NCI-H510A (cell line): ENCODE results near the gene RUNX3.

Experiments
- DNase-seq: peaks from one replicate; lab custom pipeline; 2025; lab: John Stamatoyannopoulos, UW

Gene RUNX3

GRCh38 chr1:24861821-24862727 lies 68.0 kb downstream of the RUNX3 start:
- DNase-seq = no peak

DNA sequence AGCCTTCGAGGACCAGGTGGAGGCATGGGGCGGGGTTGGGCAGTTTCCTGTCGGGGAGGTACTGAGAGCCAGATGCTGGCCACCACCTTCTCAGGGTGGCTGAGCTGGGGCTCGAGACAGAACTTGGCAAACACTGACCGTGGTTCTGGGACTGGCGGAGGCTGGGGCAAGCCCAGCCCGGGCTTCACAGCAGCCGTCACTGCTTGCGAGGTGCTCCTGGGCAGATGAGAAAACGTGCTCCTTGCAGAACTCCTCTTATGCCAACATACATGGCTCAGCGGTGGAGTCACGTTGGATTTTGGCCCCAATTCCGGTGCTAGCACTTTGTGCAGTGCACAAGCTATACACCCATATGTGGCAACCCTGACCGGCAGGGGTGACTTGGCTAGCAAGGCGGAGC lies 69.2 kb downstream of the RUNX3 start:
- no peak for DNase-seq

DNA sequence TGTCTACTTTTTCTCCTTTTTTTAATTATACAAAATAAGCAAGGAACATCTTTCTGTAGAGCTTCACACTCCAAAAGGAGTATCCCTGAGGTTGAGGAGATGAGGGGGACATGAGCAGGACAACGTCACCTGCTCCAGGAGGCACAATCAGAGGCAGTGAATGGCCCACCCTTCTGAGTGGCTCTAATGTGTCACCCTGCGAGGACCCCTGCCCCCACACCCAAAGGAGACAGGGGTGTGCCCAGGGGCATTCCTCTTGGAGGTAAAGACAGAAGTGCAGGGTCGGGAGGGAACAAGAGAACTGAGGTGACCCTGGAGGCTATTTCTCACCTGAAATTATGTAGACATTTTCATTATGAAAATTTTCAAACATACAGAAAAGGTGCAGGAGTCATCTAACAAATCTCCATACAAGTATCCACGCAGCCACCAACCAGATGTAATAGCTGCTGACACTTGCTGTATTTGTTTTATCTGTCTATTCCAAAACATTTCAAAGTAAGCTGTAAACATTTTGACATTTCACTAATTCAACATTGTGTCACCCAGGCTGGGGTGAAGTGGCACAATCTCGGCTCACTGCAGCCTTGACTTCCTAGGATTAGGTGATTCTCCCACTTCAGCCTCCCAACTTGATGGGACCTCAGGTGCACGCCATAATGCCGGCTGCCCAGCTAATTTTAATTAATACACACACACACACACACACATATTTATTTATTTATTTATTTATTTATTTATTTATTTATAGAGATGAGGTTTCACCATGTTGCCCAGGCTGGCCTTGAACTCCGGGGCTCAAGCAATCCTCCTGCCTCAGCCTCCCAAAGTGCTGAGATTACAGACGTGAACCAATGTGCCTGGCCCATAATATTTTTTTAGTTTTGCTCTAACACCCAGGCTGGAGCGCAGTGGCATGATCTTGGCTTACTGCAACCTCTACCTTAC lies 70.7 kb downstream of the RUNX3 start:
- no peak for DNase-seq

- DNase-seq = no peak
These were observed 71.8 kb downstream of the RUNX3 start for GRCh38 chr1:24858277-24858676.

GRCh38 chr1:24857507-24858133 lies 72.5 kb downstream of the RUNX3 start:
- no peak for DNase-seq

DNA sequence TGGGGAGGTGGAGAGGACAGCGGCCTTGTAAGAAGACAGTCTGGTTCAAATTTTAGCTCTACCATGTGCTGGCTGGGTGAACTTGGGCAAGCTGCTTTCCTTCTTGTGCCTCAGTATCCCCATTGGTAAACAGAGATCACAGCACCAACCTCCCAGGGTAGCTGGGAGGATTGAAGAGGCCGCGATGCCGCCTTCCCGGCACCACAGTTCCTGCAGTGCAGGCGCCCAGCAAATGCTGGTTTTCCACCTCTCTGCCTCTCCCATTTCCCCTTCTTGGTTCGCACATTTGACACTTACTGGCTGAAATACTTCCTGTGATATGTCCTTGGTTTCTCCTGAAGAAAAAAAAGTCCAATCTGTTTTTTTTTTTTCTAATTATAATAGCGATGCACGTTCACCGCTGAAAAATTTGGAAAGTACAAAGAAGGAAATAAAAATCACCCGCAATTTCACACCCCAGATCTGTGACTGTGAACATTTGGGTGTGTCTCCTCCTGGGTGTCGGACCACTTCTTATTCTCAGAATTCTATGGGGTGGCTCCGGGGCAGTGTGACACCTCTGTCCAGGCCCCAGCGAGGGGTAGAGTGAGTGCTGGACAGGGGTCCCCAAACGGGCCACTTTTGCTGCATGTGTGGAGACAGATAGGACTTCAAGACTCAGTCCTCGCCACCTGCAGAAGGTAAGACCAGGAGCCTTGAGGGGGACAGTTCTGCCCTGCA lies 73.1 kb downstream of the RUNX3 start:
- no peak for DNase-seq

DNA sequence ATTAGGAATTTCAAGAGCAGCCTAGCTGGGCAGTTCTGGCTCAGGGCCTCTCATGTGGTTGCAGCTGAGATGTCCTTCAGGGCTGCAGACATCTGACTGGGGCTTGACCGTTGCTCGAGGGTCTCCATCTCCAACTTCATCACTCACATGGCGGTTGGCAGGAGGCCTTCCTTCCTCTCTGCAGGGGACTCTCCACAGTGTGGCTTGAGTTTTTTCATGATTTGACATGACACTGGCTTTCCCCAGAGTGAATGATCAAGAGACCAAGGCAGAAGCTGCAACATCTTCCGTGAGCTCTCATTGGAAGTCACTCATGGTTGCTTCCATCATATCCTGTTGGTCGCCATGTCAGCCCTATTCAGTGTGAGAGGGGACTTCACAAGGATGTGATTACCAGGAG lies 74.6 kb downstream of the RUNX3 start:
- DNase-seq = no peak

GRCh38 chr1:24853649-24854048 lies 76.4 kb downstream of the RUNX3 start:
- DNase-seq = no peak

DNA sequence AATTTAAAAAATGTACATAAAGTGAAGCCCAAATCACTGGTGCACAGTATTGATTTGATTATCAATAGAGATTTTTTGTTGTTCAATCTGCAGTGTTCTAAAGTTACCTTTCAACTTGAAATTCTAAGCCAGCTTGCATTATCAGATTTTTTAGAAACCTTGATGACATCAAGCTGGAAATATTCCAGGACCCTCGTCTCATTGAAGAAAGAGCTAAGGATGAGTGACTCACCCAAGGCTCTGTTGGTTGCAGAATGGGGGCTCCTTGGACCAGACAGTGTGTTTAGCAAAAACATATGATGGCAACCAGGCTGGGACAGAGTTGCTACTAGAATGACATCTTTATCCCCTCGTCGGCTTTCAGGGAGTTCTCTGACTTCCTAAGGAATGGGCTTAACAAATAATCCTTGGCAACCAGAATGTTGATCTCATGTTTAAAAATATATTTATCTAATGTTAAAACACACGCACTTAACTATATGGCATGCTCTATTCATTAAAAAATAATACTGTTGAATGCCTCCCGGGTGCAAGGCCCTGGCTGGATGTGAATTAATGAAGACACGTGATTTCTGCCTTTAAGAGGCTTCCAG lies 79.7 kb downstream of the RUNX3 start:
- DNase-seq = no peak

GRCh38 chr1:24849672-24850295 lies 80.3 kb downstream of the RUNX3 start:
- DNase-seq = no peak
